RKO (cell line): ENCODE data around the gene GRIA3.

Source experiments
- DNase-seq: peaks from one replicate; pipeline ENCODE4 v3.0.0-alpha.2; 2016; ENCODE audit warnings: low spot score

The GRIA3 gene

DNA sequence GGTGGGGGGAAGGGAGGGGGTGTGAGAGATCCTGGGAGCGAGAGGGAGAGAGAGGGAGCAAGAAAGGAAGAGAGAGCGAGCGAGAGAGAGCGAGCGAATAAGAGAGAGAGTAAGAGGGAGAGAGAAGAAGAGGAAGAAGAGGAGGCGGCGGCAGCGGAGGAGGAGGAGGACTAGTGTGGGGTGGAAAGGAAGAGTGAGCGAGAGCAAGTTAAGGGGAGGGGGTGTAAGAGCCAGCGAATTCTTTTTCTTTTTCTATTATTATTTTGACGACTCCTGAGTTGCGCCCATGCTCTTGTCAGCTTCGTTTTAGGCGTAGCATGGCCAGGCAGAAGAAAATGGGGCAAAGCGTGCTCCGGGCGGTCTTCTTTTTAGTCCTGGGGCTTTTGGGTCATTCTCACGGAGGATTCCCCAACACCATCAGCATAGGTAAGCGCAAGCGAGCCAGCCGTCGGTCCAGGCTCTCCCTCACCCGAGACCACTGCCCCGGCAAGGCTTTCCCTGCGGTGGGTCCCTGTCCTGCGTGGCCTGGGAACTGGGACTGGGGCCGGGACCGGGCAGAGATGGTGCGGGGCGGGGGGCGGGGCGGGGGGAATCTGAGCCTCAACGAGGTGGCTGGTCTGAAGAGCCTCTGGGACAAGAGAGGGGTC lies at the start of gene GRIA3:
TSS of gene GRIA3 (plus strand) at position 60 of the 647 bp plus-strand sequence. CDS start at position 318, 258 bp downstream.
- no peak for DNase-seq

DNA sequence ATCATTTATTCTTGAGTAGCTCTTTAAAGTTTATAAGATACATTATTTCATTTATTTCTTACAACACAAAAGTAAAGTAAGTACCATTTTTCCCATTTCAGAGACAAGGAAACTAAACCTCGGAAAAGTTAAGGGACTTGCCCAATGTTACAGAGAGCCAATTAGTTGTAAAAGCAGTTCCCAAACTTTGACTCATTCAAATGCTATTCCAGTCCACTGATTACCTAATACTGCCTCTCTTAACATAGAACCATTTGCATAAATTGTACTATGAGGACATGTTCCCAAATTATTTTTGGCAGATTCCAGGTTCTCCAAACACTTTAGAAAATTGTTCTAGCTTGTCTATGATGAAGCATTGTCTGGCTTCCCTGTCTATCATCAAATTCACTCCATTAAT lies 45.6 kb upstream of the GRIA3 start:
- no peak for DNase-seq

DNA sequence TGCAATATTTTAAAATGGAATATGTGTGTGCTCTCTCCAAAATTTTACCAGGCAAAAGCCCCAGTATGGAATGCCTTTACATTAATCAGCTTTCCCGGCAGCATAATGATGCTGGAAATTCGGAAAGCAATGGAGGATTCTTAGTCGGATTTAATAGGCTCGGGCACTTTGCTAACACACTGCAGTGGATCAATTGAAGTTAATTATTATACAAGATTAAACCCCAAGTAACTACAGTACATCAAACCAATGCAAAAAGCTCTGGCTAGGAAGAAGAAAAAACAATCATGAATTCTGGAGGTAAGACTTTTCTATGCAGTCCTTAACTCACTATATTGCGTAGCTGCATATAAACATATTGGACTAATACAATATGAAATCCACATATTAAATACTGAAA lies 43.6 kb upstream of the GRIA3 start:
- no peak for DNase-seq

DNA sequence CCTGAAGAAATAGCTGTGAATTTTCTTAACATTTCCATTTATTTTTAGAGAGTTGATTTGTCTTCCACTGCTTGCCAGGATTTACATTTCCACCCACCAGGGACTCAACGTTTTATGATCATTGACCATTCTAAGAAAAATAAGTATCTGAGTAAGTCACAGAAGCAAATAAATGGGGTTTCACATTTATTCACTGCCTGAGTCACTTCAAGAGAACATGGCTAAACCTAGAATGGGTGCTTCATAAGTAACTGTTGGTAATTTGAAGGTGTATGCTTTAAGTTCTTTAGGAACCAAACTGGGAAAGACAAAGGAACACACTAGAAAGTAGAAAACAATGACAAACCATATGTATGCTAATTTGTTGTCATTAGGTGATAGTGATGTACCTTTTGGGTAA lies 43.2 kb upstream of the GRIA3 start:
- DNase-seq = no peak

DNA sequence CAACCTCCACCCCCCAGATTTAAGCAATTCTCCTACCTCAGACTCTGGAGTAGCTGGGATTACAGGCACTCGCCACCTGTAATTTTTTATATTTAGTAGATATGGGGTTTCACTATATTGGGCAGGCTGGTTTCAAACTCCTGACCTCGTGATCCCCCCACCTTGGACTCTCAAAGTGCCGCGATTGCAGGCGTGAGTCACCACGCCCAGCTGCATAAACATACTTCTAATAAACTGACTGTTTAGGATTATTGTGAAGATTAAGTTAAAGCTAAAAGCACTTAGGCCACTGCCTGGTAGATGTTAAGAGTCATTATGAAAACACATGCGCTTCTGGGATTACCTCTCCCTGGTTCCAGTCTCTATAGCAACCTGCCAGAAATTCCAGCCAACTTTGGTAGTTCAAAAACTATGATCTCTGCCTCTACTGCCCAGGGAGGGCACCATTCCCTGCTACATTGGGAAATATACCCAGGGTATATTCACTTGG lies 30.2 kb upstream of the GRIA3 start:
- no peak for DNase-seq

DNA sequence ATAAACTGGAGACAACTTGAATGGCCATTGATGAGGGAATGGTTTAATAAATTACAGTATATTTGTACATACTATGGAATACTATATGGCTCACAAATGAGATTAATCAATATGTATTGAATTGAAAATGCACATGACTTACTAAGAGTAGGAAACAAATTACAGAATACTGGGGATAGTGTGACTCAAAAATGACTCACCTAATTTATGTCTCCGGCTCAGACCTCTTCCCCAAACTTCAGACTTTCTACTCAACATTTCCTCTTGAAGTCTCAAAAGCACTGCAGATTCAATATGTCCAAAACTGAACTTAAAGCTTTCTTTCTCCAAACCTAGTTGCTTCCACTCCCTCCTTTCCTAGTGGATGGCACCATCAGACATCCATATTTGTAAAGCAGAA lies 28.8 kb upstream of the GRIA3 start:
- DNase-seq = peak; percentile 18

DNA sequence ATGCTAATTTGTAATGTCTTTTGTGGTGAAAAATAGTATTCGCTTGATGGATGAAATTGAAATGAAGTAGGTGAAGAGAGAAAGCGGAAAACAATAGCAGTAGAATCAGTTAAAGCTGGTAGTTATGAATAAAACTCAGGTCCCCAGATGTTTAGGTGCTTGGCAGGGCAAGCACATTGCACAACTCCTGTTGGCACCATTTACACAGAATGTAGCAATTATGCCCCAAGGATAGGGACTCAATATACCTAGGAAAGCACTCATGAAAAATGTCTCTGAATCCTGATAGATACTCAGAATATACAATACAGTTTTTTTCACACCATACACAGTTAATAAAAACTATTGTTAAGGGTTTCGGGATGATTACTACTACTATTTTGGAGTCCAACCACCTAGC lies 26.5 kb upstream of the GRIA3 start:
- no peak for DNase-seq

DNA sequence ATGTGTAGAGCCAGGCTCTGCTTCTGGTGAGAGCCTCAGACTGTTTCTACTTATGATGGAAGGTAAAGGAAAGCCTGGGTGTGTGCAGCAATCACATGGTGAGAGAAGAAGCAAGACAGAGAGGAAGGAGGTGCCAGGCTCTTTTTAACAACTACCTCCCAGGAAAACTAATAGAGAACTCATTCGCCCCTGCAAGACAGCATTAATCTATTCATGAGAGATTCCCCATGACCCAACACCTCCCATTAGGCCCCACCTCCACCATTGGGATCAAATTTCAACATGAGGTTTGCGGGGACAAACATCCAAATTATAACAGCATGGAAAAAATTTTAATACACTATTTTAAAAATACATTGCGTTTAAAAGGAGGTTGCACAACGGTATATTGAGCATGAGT lies 24.7 kb upstream of the GRIA3 start:
- DNase-seq = no peak

DNA sequence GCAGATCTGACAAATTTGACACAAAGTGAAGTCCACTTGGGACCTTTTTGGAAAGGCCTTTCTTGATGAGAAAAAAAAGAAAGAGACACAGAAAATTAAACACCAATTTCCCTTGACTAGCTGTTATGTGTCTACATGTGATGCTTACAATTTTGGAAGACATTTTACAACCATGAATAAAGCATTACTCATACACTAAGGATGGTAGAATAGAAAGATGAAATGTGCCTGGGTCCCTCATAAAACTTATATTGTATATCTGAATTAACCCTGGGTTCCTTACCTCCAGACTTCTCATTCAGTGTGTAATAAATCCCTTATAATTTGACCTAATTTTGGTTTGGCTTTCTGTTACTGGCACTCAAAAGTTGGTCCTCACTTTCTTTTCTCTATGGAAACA lies 16.5 kb upstream of the GRIA3 start:
- DNase-seq = no peak

DNA sequence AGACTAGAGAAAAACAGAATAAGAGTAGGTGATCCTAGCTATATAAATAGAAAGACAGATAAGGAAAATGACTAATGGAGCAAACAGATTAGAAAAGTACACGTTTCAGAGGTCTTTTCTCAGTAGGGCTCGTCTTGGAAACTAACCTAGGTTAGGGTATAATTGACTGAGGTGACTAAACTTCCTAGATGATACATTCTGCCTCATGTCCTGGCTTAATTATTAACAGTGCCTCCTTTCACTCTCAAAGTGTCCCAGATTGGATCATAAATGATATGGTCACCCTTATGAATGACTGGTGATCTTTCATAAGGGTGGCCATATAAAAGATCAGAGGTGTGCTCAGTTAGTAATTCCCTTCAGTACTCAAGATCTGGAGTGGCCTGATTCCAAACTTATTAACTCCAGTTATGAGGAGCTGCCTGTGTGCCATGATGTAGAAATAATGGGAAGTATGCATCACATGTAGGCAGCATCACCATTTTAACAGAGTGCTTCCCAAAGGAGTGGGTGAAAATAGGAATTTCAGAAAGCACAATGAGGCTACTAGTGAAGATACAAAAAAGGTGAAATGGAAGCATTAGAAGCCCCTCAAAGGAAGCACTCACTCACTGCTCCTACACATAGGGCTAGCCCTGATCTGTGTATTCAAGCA lies 14.7 kb upstream of the GRIA3 start:
- peak; percentile 30 for DNase-seq

DNA sequence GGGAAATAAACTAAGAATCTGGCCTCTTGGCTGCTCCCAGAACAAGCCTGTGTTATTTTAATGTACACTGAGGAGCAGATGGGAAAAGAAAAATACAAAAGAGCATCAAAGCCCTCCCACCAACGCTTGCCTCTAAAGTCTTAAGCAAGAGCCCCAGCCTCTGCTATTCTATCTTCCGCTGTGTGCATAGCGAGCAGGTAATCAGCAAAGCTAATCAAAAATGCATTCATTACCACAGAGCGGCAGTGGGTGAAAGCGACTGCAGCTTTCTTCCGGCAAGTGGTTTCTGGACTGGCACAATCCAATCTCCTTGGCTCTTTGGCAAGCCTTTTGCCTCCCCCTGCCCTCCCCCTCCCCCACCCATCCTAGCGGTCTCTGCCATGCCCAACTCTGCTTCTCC lies 13.5 kb upstream of the GRIA3 start:
- no peak for DNase-seq

DNA sequence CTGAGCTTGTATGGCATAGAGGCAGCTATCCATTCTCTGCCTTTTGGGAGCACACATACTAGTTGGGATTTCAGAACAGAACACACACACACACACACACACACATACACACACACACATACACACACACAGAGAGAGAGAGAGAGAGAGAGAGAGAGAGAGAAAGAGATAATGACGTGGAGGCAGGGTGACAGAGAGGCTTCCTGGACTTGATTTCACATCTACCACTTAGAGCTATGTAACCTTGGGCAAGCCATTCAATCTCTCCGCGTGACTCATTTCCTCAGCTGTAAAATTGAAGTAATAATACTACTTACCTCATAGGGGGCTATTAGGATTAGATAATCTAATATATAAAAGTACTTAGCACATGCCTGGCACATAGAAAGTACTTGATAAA lies 12.3 kb upstream of the GRIA3 start:
- no peak for DNase-seq

DNA sequence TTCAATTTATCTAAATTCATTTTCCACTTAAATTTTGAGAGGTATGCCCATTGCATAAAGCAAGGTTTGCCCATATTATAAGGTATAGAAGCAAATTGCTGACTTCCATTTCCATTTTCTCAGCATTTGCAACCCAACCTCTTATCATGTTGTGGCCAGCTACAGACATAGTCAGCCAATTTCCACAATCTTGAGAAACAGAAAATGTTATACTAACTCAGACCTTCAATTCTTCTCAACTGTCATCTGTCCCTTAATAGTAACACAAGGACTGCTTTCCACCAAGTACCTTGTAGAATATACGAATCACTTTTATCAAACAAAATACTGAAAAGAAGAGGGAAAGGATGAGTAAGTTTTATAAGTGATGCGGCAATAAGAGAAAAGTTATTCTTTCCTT lies 11.2 kb upstream of the GRIA3 start:
- DNase-seq = no peak

DNA sequence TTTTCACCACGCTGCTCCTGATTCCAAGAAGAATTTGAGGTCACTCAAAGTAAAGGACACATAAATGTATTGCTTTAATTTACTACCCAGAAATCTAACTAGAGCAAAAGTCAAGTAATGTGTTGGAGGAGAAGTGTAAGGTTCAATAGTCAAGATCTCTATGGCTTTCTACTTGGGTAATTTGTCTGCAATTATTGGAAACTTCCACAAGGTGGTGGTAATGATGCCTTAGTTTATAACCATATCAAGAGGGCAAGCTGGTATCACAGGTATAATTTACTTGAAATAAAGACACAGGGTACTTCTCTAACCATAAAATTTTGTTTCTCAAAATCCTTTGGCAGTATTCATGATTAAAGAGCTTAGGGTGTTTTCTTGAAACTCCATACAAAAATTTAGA lies 10.2 kb upstream of the GRIA3 start:
- DNase-seq = peak; percentile 31

DNA sequence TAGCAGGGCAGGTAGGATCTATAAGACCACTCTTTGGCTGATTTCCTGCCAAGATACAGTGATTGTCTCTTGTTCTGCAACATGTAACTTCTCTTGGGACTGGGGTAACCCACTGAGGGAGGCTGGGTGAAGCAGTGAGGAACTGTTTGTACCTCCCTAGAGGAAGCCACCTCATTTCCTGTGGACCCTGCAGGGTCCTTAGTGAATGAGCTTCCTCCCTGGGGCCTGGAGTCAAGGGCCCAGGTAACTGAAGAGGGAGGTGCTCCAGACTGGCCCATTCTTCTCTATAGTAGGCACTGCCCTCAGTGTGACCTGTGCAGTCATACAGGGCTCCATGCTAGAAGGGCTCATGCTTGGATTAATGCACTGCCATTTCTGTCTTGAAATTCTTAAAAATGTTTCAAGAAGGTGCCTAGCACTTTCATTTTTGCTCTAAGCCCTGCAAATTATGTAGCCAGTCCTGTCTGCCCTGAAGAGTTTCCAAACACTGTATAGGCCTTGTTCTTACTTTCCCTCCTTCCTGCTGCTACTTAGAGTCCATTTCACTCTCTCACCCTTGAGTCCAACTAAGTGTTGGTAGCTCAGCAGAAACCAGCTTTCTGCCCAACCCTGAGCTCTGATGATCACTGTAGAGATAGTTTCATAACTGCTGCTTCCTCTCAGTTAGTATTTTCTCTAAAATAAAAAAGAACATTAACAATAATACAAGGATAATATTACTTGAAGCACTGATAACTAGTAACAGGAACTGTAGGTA lies 8.5 kb upstream of the GRIA3 start:
- DNase-seq = no peak

DNA sequence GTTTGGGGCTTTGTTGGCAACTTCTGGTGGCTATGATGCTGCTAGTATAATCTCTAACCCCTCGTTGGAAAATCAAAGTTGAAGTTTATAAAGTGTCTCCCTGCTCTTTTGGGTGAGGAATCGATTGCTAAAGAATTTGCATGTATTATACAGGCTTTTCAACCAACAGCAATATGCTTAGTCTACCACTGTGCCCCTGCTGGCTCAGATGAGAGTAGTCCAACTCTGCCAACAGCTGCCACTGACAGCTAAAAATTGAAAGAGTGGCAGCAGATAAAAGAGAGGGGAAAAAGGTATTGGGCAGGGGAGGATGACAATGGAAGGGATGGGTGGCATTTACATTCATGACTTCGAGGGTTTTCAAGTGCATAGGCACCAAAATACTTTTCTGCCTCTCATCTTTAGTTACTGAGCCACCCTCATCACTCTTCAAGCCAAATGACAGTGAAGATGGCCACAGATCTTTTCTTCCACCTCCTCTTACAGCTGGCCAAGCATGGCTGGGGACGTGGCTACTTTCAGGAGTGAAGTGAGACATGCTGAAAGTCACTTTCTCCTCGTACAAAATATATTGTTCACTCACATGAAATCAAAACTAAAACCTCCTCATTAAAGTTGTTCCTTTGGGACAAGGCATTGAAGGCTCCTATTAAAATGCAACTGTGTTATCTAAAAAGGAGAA lies 2.7 kb upstream of the GRIA3 start:
- DNase-seq = no peak

DNA sequence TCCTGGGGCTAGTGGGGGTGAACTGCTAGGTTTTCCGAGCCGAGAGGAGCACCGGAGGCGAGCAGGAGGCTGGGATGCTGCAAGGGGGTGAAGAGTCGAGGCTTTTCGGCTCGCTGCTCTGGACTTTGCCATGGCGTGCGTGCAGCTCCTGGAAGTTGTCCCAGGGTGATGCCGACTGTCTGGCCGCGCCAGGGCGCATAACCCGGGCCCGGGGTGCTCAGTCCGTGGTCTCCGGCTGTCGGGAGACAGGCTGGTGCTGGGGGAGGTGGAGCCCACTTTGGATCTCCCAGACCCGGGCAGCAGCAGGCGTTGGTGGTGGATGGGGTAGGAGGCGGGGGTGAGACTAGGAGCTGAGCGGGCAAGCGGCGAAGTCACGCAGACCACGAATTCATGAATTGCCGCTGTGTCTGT lies 793 bp downstream of the GRIA3 start:
- no peak for DNase-seq

DNA sequence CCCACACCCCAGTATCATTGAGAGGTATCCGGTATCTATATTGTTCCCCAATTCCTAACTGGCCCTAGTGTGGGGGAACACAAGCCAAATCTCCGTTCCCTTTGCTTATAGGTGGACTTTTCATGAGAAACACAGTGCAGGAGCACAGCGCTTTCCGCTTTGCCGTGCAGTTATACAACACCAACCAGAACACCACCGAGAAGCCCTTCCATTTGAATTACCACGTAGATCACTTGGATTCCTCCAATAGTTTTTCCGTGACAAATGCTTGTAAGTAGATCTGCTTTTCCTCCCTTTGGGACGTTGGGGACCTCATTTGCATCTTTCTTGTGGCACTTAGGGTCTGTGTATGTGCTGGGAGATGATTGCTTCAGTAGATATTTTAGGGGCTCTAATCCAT lies 1.6 kb downstream of the GRIA3 start:
- no peak for DNase-seq

DNA sequence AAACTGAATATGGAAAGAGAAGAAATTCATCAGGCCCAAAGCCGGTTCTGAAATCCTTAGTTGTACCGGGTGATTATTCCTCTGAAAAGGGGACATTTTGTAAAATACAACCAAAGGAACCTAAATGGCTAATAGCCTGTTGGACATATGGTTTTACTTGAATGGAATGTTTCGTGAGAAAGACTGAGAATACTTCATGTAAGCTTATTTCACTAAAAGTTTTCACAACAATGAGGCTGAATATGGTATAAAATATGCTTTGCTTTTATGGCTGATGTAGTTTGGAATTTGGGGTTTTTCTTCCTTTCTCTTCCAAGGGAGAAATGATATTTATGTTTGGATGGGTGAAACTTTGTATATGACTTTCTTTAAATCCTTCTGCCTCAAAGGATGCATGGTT lies 2.7 kb downstream of the GRIA3 start:
- DNase-seq = no peak

DNA sequence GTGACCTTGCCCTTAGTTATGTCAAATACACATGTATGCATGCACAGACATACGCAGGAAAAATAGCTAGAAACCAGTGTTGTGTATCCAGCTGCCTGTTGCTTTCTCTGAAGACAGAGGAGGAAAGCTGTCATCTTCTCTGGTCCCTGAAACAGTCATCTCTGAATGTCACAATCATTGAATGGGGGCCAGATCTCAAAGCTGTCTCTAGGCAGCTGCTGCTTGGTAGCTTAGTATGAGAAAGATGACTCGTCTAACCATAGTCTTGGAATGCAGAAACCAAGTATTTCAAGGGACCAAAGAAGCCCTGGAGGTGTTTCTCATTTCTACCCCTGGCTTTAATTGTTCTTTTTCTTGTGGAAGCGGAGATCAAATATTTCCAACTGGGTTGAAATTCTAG lies 4.0 kb downstream of the GRIA3 start:
- peak; percentile 13 for DNase-seq

DNA sequence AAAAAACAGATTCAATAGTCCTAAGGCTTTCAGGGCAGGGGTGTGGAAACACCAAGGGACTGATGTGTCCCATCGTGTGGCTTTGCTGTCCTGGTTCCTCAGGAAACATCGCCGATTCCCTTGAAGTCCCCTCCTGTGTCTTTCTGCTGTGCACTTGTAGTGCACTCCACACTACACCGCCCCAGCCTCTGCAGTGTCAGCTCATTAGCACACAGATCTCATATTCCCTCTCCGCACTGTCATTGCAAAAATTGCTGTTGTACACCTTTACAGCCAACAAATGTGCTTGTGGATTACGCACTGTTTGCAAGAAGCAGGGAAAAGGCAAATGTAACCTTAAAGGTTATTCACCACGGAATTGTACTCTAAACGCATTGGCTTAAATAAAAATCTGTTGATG lies 5.3 kb downstream of the GRIA3 start:
- DNase-seq = no peak

DNA sequence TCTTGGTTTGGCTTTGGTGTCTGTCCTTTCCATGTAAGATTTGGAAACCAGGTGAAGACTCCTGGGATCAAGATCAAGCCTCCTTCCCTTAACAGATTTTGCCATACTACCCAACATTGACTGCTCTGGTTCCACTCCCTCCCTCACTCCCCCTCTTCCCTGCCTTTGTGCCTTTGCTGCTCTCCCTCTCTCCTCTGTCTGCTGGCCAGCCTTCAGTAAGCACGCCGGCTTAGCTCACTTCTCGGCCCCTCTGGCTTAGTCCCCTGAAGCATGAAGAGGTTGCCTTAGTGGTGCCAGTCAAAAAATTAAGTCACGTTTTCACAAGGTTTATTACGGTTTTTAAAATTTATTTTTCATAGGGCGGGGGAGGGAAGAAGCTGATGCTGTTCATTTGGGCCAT lies 6.0 kb downstream of the GRIA3 start:
- DNase-seq = no peak

DNA sequence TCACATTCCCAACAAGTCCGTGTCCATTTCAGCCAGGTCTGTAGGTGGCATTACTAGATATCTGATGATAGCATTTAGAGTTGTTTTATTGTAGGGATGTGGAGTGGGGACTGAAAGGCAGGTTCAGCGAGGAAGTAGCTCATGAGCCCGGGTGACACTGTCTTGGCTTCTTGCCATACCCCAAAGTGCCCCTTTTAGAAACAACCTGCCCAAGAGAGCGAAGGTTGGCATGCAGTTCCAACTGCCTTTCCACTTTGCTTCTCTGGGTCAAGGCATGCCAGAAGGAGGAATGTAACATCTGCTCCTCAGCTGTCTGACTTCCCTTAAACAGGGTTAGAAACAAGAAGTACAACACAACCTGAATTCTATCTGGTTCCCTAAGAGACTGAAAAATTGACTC lies 9.0 kb downstream of the GRIA3 start:
- DNase-seq = no peak
